Subcutaneous abdominal adipose tissue (tissue), 5 donors: ENCODE data around the gene OTUB1.

Experiments used
- H3K27ac ChIP-seq: one replicate; pipeline ENCODE4 v1.7.0; 2013; ENCODE audit warnings: low read depth, mild to moderate bottlenecking, inconsistent platforms, low read length, moderate library complexity
- H3K27me3 ChIP-seq, 5 donors: one replicate each; pipeline ENCODE4 v1.7.0; 2013; ENCODE audit warnings: low read length in 5 of 5, inconsistent platforms in 1 of 5; ENCODE audit not compliant: control insufficient read depth in 5 of 5, insufficient read depth in 4 of 5
- H3K36me3 ChIP-seq, 5 donors: one replicate each; pipeline ENCODE4 v1.7.0; 2013; ENCODE audit warnings: low read length in 5 of 5; ENCODE audit not compliant: control insufficient read depth in 5 of 5, insufficient read depth in 5 of 5
- H3K4me1 ChIP-seq, 5 donors: one replicate each; pipeline ENCODE4 v1.7.0; 2013; ENCODE audit warnings: low read length in 5 of 5, mild to moderate bottlenecking in 3 of 5, moderate library complexity in 1 of 5; ENCODE audit not compliant: control insufficient read depth in 5 of 5, insufficient read depth in 5 of 5
- H3K4me3 ChIP-seq, 5 donors: one replicate each; pipeline ENCODE4 v1.7.0; 2013; ENCODE audit warnings: low read length in 5 of 5, low read depth in 1 of 5
- H3K9ac ChIP-seq, 5 donors: one replicate each; pipeline ENCODE4 v1.7.0; 2013; ENCODE audit warnings: low read length in 5 of 5, mild to moderate bottlenecking in 4 of 5, moderate library complexity in 3 of 5
- H3K9me3 ChIP-seq, 5 donors: one replicate each; pipeline ENCODE4 v1.7.0; 2013; ENCODE audit warnings: low read length in 5 of 5; ENCODE audit not compliant: control insufficient read depth in 5 of 5
- donor health status: healthy.
- donor health status: healthy.
- donor health status: healthy.
- donor health status: healthy.
- donor health status: healthy.

The OTUB1 gene

GRCh38 chr11:64020976-64021756, 34.9 kb downstream of the OTUB1 start:
- no peaks in the 10 kb centered on the region for H3K36me3 ChIP-seq
- H3K27me3 ChIP-seq: no peaks in the 10 kb centered on the region
- no peak overlapping the region for H3K4me3 ChIP-seq
- no peaks in the 10 kb centered on the region for H3K9me3 ChIP-seq
- H3K27ac ChIP-seq: no peak overlapping the region
- H3K4me1 ChIP-seq: no peaks in the 10 kb centered on the region
- no peak overlapping the region for H3K9ac ChIP-seq

GRCh38 chr11:64021757-64022093, 35.5 kb downstream of the OTUB1 start:
- no peaks in the 10 kb centered on the region for H3K9me3 ChIP-seq
- H3K27me3 ChIP-seq: no peaks in the 10 kb centered on the region
- H3K36me3 ChIP-seq: no peaks in the 10 kb centered on the region
- H3K4me3 ChIP-seq: no peak overlapping the region
- H3K9ac ChIP-seq: no peak overlapping the region
- H3K4me1 ChIP-seq: no peaks in the 10 kb centered on the region
- H3K27ac ChIP-seq: no peak overlapping the region

GRCh38 chr11:64022125-64022784, 36.0 kb downstream of the OTUB1 start:
- Histone ChIP-seq H3K36me3 (no peaks in the 10 kb centered on the region), H3K4me1 (no peaks in the 10 kb centered on the region), H3K27me3 (no peaks in the 10 kb centered on the region), H3K9ac (no peak overlapping the region), H3K4me3 (no peak overlapping the region), H3K27ac (no peak overlapping the region), H3K9me3 (no peaks in the 10 kb centered on the region)

- no peak overlapping the region for H3K27ac ChIP-seq
- no peak overlapping the region for H3K4me3 ChIP-seq
- no peaks in the 10 kb centered on the region for H3K9me3 ChIP-seq
- H3K27me3 ChIP-seq: peaks cover 2 to 8% (median 5%) of the 10 kb centered on the region in 5 donors
- no peaks in the 10 kb centered on the region for H3K36me3 ChIP-seq
- H3K9ac ChIP-seq: no peak overlapping the region
- peaks cover 0 to 16% (median 5%) of the 10 kb centered on the region in 5 donors for H3K4me1 ChIP-seq
These were observed 37.8 kb downstream of the OTUB1 start for GRCh38 chr11:64023712-64024710.

GRCh38 chr11:64025205-64025604, 39.0 kb downstream of the OTUB1 start:
- Histone ChIP-seq H3K27ac (no peak overlapping the region), H3K4me3 (no peak overlapping the region), H3K9ac (no peak overlapping the region), H3K4me1 (peaks cover 0 to 16% (median 5%) of the 10 kb centered on the region in 5 donors), H3K27me3 (peaks cover 2 to 12% (median 10%) of the 10 kb centered on the region in 5 donors), H3K36me3 (no peaks in the 10 kb centered on the region), H3K9me3 (no peaks in the 10 kb centered on the region)

GRCh38 chr11:64026575-64027205, 40.5 kb downstream of the OTUB1 start:
- peaks cover 0 to 16% (median 5%) of the 10 kb centered on the region in 5 donors for H3K4me1 ChIP-seq
- peaks cover 2 to 13% (median 11%) of the 10 kb centered on the region in 5 donors for H3K27me3 ChIP-seq
- H3K36me3 ChIP-seq: no peaks in the 10 kb centered on the region
- no peaks in the 10 kb centered on the region for H3K9me3 ChIP-seq
- no peak overlapping the region for H3K4me3 ChIP-seq
- no peak overlapping the region for H3K9ac ChIP-seq
- H3K27ac ChIP-seq: no peak overlapping the region

GRCh38 chr11:64027651-64028397, 41.6 kb downstream of the OTUB1 start:
- H3K36me3 ChIP-seq: no peaks in the 10 kb centered on the region
- H3K4me3 ChIP-seq: peak overlapping the region in 2 of 5 donors; percentile 22 to 44
- no peak overlapping the region for H3K27ac ChIP-seq
- no peaks in the 10 kb centered on the region for H3K9me3 ChIP-seq
- peaks cover 2 to 13% (median 12%) of the 10 kb centered on the region in 5 donors for H3K27me3 ChIP-seq
- peaks cover 0 to 19% (median 6%) of the 10 kb centered on the region in 5 donors for H3K4me1 ChIP-seq
- H3K9ac ChIP-seq: no peak overlapping the region

GRCh38 chr11:64028398-64029115, 42.3 kb downstream of the OTUB1 start:
- Histone ChIP-seq H3K4me3 (peak overlapping the region in 2 of 5 donors; percentile 22 to 44), H3K9me3 (no peaks in the 10 kb centered on the region), H3K9ac (no peak overlapping the region), H3K4me1 (peaks cover 0 to 22% (median 10%) of the 10 kb centered on the region in 5 donors), H3K36me3 (no peaks in the 10 kb centered on the region), H3K27me3 (peaks cover 2 to 15% (median 12%) of the 10 kb centered on the region in 5 donors), H3K27ac (no peak overlapping the region)
